HepG2 (cell line): Measurements from ENCODE around the gene CLCA2. TPM values are rescaled to one million over a fixed set of nuclear protein-coding genes. Genes with fewer than 3 reads are reported as not detected.

ENCODE experiments used
- ATAC-seq: fragments of 200-7000 bp; cut with Tn5 transposase; 3 replicates; pipeline ENCODE4 v1.9.1; 2020; ENCODE audit warnings: mild to moderate bottlenecking, moderate library complexity
- BruUV-seq: library from RNA; stranded (reverse); fragments of 400-500 nt; replicated peaks from 2 replicates; lab custom pipeline; 2021; lab: Mats Ljungman, UMichigan
- CTCF ChIA-PET: fragments of 300-600 bp; formaldehyde crosslinking; extraction: SDS; loops from one replicate; lab custom pipeline; 2021; ENCODE audit warnings: low total read pairs, inconsistent platforms, low intra/inter-chr PET ratio; lab: Yijun Ruan, JAX
- POLR2A ChIA-PET: fragments of 350-600 bp; sonication (Branson Sonifier 250); formaldehyde crosslinking; loops from one replicate; lab custom pipeline; 2020; ENCODE audit warnings: antibody characterized with exemption, inconsistent platforms; lab: Yijun Ruan, JAX
- DNase-seq: peaks from one replicate; pipeline ENCODE4 v3.0.0-alpha.2; 2015; ENCODE audit warnings: low spot score
- FAIRE-seq: peaks from 3 replicates; lab custom pipeline; 2011; peaks lifted over from hg19 to GRCh38; lab: Jason Lieb, UNC
- H2AFZ ChIP-seq: one replicate; pipeline ENCODE4 v1.6.1; 2011; ENCODE audit warnings: low read length, inconsistent platforms
- H3K27ac ChIP-seq: fragments of 300-600 bp; 3 replicates; pipeline ENCODE4 v1.8.0; 2011; ENCODE audit warnings: mixed run types, mild to moderate bottlenecking, mixed read lengths, low read length, inconsistent platforms; ENCODE audit not compliant: insufficient read depth; ENCODE audit errors: extremely low read length
- H3K27me3 ChIP-seq, 2 experiments: fragments of 200-600 bp in 1 of 2; 2 replicates in 1 of 2; 3 replicates in 1 of 2; pipeline versions ENCODE4 v1.6.0 to v1.8.0; 2011; ENCODE audit warnings: low read length in 2 of 2, mild to moderate bottlenecking in 2 of 2, moderate library complexity in 2 of 2, inconsistent platforms in 1 of 2; ENCODE audit not compliant: insufficient read depth in 2 of 2, control insufficient read depth in 1 of 2
- H3K36me3 ChIP-seq, 2 experiments: fragments of 200-600 bp in 1 of 2; replicated peaks in 1 of 2; 2 replicates in 1 of 2; 3 replicates in 1 of 2; pipeline versions ENCODE4 v1.5.1 to v1.8.0; 2011; ENCODE audit warnings: low read length in 2 of 2, inconsistent platforms in 1 of 2; ENCODE audit not compliant: insufficient read depth in 2 of 2, control insufficient read depth in 1 of 2
- H3K4me1 ChIP-seq: 2 replicates; pipeline ENCODE4 v1.5.1; 2012; ENCODE audit warnings: low read length, inconsistent platforms; ENCODE audit not compliant: insufficient read depth
- H3K4me2 ChIP-seq: 2 replicates; pipeline ENCODE4 v1.6.0; 2011; ENCODE audit warnings: low read depth, low read length, inconsistent platforms
- H3K4me3 ChIP-seq, 3 experiments: fragments of 200-600 bp in 1 of 3; sonication (generic), shearing (Covaris generic) in 1 of 3; replicated peaks in 1 of 3; 2 replicates each; pipeline ENCODE4 v1.5.1; 2011 to 2016; ENCODE audit warnings: low read length in 3 of 3, inconsistent platforms in 2 of 3, low read depth in 2 of 3, mild to moderate bottlenecking in 2 of 3, control low read depth in 1 of 3, mixed read lengths in 1 of 3; ENCODE audit not compliant: insufficient read depth in 1 of 3
- H3K79me2 ChIP-seq: one replicate; pipeline ENCODE4 v1.6.1; 2011; ENCODE audit warnings: low read length, inconsistent platforms; ENCODE audit not compliant: insufficient read depth
- H3K9ac ChIP-seq: 2 replicates; pipeline ENCODE4 v1.6.0; 2011; ENCODE audit warnings: mild to moderate bottlenecking, low read depth, low read length, inconsistent platforms; ENCODE audit not compliant: insufficient read depth
- H3K9me3 ChIP-seq: 2 replicates; pipeline ENCODE4 v1.5.1; 2012; ENCODE audit warnings: mild to moderate bottlenecking, low read length
- H4K20me1 ChIP-seq: 2 replicates; pipeline ENCODE4 v1.6.0; 2011; ENCODE audit warnings: inconsistent platforms, mild to moderate bottlenecking, low read length, moderate library complexity; ENCODE audit not compliant: insufficient read depth
- CHD4 ChIP-seq: fragments of 200-600 bp; sonication (generic); IDR thresholded peaks from 2 replicates; pipeline ENCODE4 v1.7.0; 2017; ENCODE audit warnings: mild to moderate bottlenecking, low read length, borderline replicate concordance
- CREB3 ChIP-seq: sonication (generic); formaldehyde crosslinking; IDR thresholded peaks from 2 replicates; pipeline ENCODE4 v1.5.0; 2020; ENCODE audit warnings: missing genetic modification reagents
- GTF2F1 ChIP-seq: fragments of 150-350 bp; IDR thresholded peaks from 2 replicates; pipeline ENCODE4 v1.6.1; 2014; ENCODE audit warnings: low read length
- HCFC1 ChIP-seq: fragments of 150-350 bp; IDR thresholded peaks from 2 replicates; pipeline ENCODE4 v1.6.1; 2014; ENCODE audit warnings: low read depth, low read length
- SATB2 ChIP-seq: sonication (generic); formaldehyde crosslinking; IDR thresholded peaks from 2 replicates; pipeline ENCODE4 v1.5.0; 2020; ENCODE audit warnings: missing genetic modification reagents
- ZNF598 ChIP-seq: sonication (generic); formaldehyde crosslinking; IDR thresholded peaks from 2 replicates; pipeline ENCODE4 v1.5.1; 2020; ENCODE audit warnings: mild to moderate bottlenecking, missing genetic modification reagents, borderline replicate concordance
- ZNF75D ChIP-seq: sonication (generic); formaldehyde crosslinking; IDR thresholded peaks from 2 replicates; pipeline ENCODE4 v1.8.1; 2023; ENCODE audit warnings: missing genetic modification reagents, mild to moderate bottlenecking, borderline replicate concordance
- WGBS: methylation state at CpG from one replicate; pipeline ENCODE4 v1.1.6; 2017; ENCODE audit warnings: low lambda C conversion rate; 5-methylcytosine and 5-hydroxymethylcytosine counted together
- in situ Hi-C: cut with HindIII; loops from 2 replicates; pipeline ENCODE4 v1.10.0; 2017; ENCODE audit warnings: low pct_unique_long_range_greater_than_20kb; ENCODE audit not compliant: extremely low pct_ligation_motif_present
- intact Hi-C: fragments of 100-400 bp; cut with micrococcal nuclease; formaldehyde crosslinking; loops from one replicate; pipeline ENCODE4 v1.10.0; 2022; ENCODE audit not compliant: unreplicated experiment
- polyA plus RNA-seq, 8 experiments: library from polyadenylated mRNA; depleted of rRNA in 3 of 8; stranded (reverse) in 7 of 8; unstranded in 1 of 8; fragments of >200 nt; fragmentation: Illumina TruSeq in 4 of 8; extraction: Trizol in 4 of 8; gene quantifications; 2 replicates each; pipeline versions ENCODE4 v1.2.1 to v1.2.3, GENCODE V29; 2011 to 2016; ENCODE audit warnings: low read depth in 4 of 8, missing spikeins in 1 of 8, mixed read lengths in 1 of 8; ENCODE audit not compliant: insufficient read depth in 1 of 8
- total RNA-seq, 5 experiments: library from RNA; depleted of rRNA; stranded (reverse); fragments of >200 nt; fragmentation: Illumina TruSeq; extraction: Trizol; gene quantifications; 2 replicates each; pipeline ENCODE4 v1.2.3, GENCODE V29; 2016; ENCODE audit warnings: low read depth in 1 of 5
- TF ChIP-seq, protein P1 (sequence below): sonication (generic); formaldehyde crosslinking; conservative IDR thresholded peaks from 2 replicates; pipeline ENCODE4 v1.4.0; 2020; ENCODE audit warnings: mild to moderate bottlenecking, missing genetic modification reagents, moderate library complexity
- TF ChIP-seq, protein P2 (sequence below): sonication (generic); formaldehyde crosslinking; IDR thresholded peaks from 2 replicates; pipeline ENCODE4 v1.4.0; 2020; ENCODE audit warnings: missing genetic modification reagents

The CLCA2 gene
- total and polyA plus RNA-seq, 2 of the 13 experiments (the other 11 are each of a cell fraction or from before 2014, with no cell fraction given): not detected

GRCh38 chr1:86460998-86461397 lies 37.0 kb downstream of the CLCA2 start:
- Histone ChIP-seq H3K27ac (no peak overlapping the region), H3K9ac (no peak overlapping the region), H3K4me3 (no peak overlapping the region), H2AFZ (no peak overlapping the region), H3K27me3 (no peaks in the 10 kb centered on the region), H3K9me3 (no peaks in the 10 kb centered on the region), H3K79me2 (no peaks in the 10 kb centered on the region), H4K20me1 (no peaks in the 10 kb centered on the region), H3K4me1 (no peaks in the 10 kb centered on the region), H3K36me3 (no peaks in the 10 kb centered on the region), H3K4me2 (no peak overlapping the region)
- POLR2A ChIA-PET: no interaction called here
- intact Hi-C loops: no loop called here
- DNase-seq (no peak), FAIRE-seq (no peak), ATAC-seq (no peak)
- no peak for TF ChIP-seq GTF2F1
- in situ Hi-C loops: no loop called here
- CTCF ChIA-PET: no interaction called here
- WGBS: 0% methylated on average over 1 of the region's 1 CpG
- BruUV-seq: no TSS peak

GRCh38 chr1:86461482-86461881 lies 37.5 kb downstream of the CLCA2 start:
- ChIA-PET POLR2A (no interaction called here), CTCF (no interaction called here)
- no peak for DNase-seq
- Histone ChIP-seq H3K79me2 (no peaks in the 10 kb centered on the region), H3K4me3 (no peak overlapping the region), H3K27ac (no peak overlapping the region), H3K4me1 (no peaks in the 10 kb centered on the region), H3K9ac (no peak overlapping the region), H3K9me3 (no peaks in the 10 kb centered on the region), H3K4me2 (no peak overlapping the region), H4K20me1 (no peaks in the 10 kb centered on the region), H3K36me3 (no peaks in the 10 kb centered on the region), H3K27me3 (no peaks in the 10 kb centered on the region), H2AFZ (no peak overlapping the region)
- no peak for ATAC-seq
- WGBS: 33% methylated on average over 3 of the region's 3 CpGs
- intact Hi-C loops: no loop called here
- no TSS peak for BruUV-seq
- FAIRE-seq: no peak
- in situ Hi-C loops: no loop called here
- TF ChIP-seq HCFC1: no peak
- no peak for TF ChIP-seq ZNF75D
- no peak for TF ChIP-seq ZNF598
- TF ChIP-seq, protein P1, sequence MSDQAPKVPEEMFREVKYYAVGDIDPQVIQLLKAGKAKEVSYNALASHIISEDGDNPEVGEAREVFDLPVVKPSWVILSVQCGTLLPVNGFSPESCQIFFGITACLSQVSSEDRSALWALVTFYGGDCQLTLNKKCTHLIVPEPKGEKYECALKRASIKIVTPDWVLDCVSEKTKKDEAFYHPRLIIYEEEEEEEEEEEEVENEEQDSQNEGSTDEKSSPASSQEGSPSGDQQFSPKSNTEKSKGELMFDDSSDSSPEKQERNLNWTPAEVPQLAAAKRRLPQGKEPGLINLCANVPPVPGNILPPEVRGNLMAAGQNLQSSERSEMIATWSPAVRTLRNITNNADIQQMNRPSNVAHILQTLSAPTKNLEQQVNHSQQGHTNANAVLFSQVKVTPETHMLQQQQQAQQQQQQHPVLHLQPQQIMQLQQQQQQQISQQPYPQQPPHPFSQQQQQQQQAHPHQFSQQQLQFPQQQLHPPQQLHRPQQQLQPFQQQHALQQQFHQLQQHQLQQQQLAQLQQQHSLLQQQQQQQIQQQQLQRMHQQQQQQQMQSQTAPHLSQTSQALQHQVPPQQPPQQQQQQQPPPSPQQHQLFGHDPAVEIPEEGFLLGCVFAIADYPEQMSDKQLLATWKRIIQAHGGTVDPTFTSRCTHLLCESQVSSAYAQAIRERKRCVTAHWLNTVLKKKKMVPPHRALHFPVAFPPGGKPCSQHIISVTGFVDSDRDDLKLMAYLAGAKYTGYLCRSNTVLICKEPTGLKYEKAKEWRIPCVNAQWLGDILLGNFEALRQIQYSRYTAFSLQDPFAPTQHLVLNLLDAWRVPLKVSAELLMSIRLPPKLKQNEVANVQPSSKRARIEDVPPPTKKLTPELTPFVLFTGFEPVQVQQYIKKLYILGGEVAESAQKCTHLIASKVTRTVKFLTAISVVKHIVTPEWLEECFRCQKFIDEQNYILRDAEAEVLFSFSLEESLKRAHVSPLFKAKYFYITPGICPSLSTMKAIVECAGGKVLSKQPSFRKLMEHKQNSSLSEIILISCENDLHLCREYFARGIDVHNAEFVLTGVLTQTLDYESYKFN: no peak
- TF ChIP-seq CHD4: no peak
- TF ChIP-seq SATB2 (CRISPR knock-in tag): no peak
- TF ChIP-seq, protein P2, sequence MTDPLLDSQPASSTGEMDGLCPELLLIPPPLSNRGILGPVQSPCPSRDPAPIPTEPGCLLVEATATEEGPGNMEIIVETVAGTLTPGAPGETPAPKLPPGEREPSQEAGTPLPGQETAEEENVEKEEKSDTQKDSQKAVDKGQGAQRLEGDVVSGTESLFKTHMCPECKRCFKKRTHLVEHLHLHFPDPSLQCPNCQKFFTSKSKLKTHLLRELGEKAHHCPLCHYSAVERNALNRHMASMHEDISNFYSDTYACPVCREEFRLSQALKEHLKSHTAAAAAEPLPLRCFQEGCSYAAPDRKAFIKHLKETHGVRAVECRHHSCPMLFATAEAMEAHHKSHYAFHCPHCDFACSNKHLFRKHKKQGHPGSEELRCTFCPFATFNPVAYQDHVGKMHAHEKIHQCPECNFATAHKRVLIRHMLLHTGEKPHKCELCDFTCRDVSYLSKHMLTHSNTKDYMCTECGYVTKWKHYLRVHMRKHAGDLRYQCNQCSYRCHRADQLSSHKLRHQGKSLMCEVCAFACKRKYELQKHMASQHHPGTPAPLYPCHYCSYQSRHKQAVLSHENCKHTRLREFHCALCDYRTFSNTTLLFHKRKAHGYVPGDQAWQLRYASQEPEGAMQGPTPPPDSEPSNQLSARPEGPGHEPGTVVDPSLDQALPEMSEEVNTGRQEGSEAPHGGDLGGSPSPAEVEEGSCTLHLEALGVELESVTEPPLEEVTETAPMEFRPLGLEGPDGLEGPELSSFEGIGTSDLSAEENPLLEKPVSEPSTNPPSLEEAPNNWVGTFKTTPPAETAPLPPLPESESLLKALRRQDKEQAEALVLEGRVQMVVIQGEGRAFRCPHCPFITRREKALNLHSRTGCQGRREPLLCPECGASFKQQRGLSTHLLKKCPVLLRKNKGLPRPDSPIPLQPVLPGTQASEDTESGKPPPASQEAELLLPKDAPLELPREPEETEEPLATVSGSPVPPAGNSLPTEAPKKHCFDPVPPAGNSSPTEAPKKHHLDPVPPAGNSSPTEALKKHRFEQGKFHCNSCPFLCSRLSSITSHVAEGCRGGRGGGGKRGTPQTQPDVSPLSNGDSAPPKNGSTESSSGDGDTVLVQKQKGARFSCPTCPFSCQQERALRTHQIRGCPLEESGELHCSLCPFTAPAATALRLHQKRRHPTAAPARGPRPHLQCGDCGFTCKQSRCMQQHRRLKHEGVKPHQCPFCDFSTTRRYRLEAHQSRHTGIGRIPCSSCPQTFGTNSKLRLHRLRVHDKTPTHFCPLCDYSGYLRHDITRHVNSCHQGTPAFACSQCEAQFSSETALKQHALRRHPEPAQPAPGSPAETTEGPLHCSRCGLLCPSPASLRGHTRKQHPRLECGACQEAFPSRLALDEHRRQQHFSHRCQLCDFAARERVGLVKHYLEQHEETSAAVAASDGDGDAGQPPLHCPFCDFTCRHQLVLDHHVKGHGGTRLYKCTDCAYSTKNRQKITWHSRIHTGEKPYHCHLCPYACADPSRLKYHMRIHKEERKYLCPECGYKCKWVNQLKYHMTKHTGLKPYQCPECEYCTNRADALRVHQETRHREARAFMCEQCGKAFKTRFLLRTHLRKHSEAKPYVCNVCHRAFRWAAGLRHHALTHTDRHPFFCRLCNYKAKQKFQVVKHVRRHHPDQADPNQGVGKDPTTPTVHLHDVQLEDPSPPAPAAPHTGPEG (CRISPR knock-in tag): no peak
- no peak for TF ChIP-seq CREB3 (CRISPR knock-in tag)
